ENCODE measurements around the gene SCUBE3.

SCUBE3 gene

GRCh38 chr6:35298625-35299140 lies 84.9 kb downstream of the SCUBE3 start:
- Histone ChIP-seq H3K4ac (ENCODE audit: low read length) (no peak overlapping the region), H3K4me2 (ENCODE audit: insufficient read depth, low read length, poor library complexity, severe bottlenecking) (no peak overlapping the region), H2AFZ (ENCODE audit: low read length) (no peak overlapping the region), H3K36me3 (replicated peaks in 1 of 2; ENCODE audit: control insufficient read depth in 2 of 2, insufficient read depth in 2 of 2, low read length in 2 of 2) (peaks cover 4 to 43% of the 10 kb centered on the region in 2 donors), H3K14ac (ENCODE audit: low read length) (no peak overlapping the region), H4K8ac (ENCODE audit: low read depth, low read length) (no peak overlapping the region), H2AK5ac (ENCODE audit: low read depth, low read length) (no peak overlapping the region), H3K9me3 (replicated peaks in 1 of 2; ENCODE audit: control insufficient read depth in 2 of 2, insufficient read depth in 1 of 2, low read depth in 1 of 2, low read length in 2 of 2) (no peaks in the 10 kb centered on the region), H3K27me3 (ENCODE audit: control insufficient read depth in 3 of 3, insufficient read depth in 3 of 3, low read depth in 1 of 3, low read length in 3 of 3) (no peaks in the 10 kb centered on the region), H2BK5ac (ENCODE audit: low read length) (no peak overlapping the region), H3K27ac (replicated peaks; ENCODE audit: low read length) (no peak overlapping the region), H3K79me1 (ENCODE audit: low read depth, low read length) (no peaks in the 10 kb centered on the region), H3K4me3 (ENCODE audit: low read length in 2 of 2) (no peak overlapping the region), H4K91ac (ENCODE audit: low read depth, low read length, poor library complexity) (no peak overlapping the region), H3K4me1 (ENCODE audit: control insufficient read depth in 2 of 2, insufficient read depth in 1 of 2, low read depth in 1 of 2, low read length in 2 of 2) (peaks cover 7 to 8% of the 10 kb centered on the region in 2 donors), H3K23ac (ENCODE audit: low read depth, low read length, poor library complexity) (no peak overlapping the region), H2BK120ac (ENCODE audit: low read depth, low read length) (no peak overlapping the region), H2BK15ac (ENCODE audit: low read length) (no peak overlapping the region), H3K18ac (ENCODE audit: low read length) (no peak overlapping the region), H2BK12ac (ENCODE audit: low read length) (no peak overlapping the region), H3K9ac (ENCODE audit: low read depth, low read length, poor library complexity) (no peak overlapping the region)
- DNase-seq (ENCODE audit: low spot score) = no peak
- WGBS, 2 donors (ENCODE audit: extremely low coverage in 2 of 2, insufficient read length in 2 of 2, insufficient replicate concordance in 1 of 2) = no CpG with 5 or more reads among the region's 6 CpGs

DNA sequence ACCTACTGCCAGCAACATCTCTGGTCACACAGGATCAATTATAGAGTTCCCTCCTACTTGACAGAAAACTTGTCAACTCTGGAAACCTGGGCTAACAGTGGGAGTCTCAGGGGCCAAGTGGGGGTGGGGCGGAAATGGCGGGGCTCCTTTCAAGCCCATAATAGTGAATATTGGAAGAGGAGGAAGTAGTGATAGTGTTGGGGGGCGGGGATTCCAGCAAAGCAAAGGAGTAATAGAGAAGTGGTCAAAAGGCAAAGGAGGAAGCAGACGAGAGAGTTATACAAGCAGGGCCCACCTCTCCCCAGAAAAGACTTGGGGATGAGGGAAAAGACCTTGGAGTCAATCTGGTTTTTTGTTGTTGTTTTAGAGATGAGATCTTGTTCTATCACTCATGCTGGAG lies 85.9 kb downstream of the SCUBE3 start:
- no peaks in the 10 kb centered on the region for H3K27me3 ChIP-seq (ENCODE audit: control insufficient read depth in 3 of 3, insufficient read depth in 3 of 3, low read depth in 1 of 3, low read length in 3 of 3)
- no peak overlapping the region for H4K8ac ChIP-seq (ENCODE audit: low read depth, low read length)
- DNase-seq (ENCODE audit: low spot score) = no peak
- no peak overlapping the region for H3K9ac ChIP-seq (ENCODE audit: low read depth, low read length, poor library complexity)
- peaks cover 2 to 33% of the 10 kb centered on the region in 2 donors for H3K36me3 ChIP-seq (replicated peaks in 1 of 2; ENCODE audit: control insufficient read depth in 2 of 2, insufficient read depth in 2 of 2, low read length in 2 of 2)
- H2AK5ac ChIP-seq (ENCODE audit: low read depth, low read length) = no peak overlapping the region
- H3K4me2 ChIP-seq (ENCODE audit: insufficient read depth, low read length, poor library complexity, severe bottlenecking) = no peak overlapping the region
- H4K91ac ChIP-seq (ENCODE audit: low read depth, low read length, poor library complexity) = no peak overlapping the region
- H2AFZ ChIP-seq (ENCODE audit: low read length) = no peak overlapping the region
- H3K14ac ChIP-seq (ENCODE audit: low read length) = no peak overlapping the region
- H2BK15ac ChIP-seq (ENCODE audit: low read length) = no peak overlapping the region
- no peaks in the 10 kb centered on the region for H3K79me1 ChIP-seq (ENCODE audit: low read depth, low read length)
- H3K23ac ChIP-seq (ENCODE audit: low read depth, low read length, poor library complexity) = no peak overlapping the region
- H3K18ac ChIP-seq (ENCODE audit: low read length) = no peak overlapping the region
- no CpG with 5 or more reads among the region's 4 CpGs for WGBS, 2 donors (ENCODE audit: extremely low coverage in 2 of 2, insufficient read length in 2 of 2, insufficient replicate concordance in 1 of 2)
- H2BK5ac ChIP-seq (ENCODE audit: low read length) = no peak overlapping the region
- no peak overlapping the region for H3K4me3 ChIP-seq (ENCODE audit: low read length in 2 of 2)
- no peak overlapping the region for H2BK12ac ChIP-seq (ENCODE audit: low read length)
- no peak overlapping the region for H3K27ac ChIP-seq (replicated peaks; ENCODE audit: low read length)
- H3K4ac ChIP-seq (ENCODE audit: low read length) = no peak overlapping the region
- H3K4me1 ChIP-seq (ENCODE audit: control insufficient read depth in 2 of 2, insufficient read depth in 1 of 2, low read depth in 1 of 2, low read length in 2 of 2) = peaks cover 7 to 8% of the 10 kb centered on the region in 2 donors
- H3K9me3 ChIP-seq (replicated peaks in 1 of 2; ENCODE audit: control insufficient read depth in 2 of 2, insufficient read depth in 1 of 2, low read depth in 1 of 2, low read length in 2 of 2) = no peaks in the 10 kb centered on the region
- no peak overlapping the region for H2BK120ac ChIP-seq (ENCODE audit: low read depth, low read length)

GRCh38 chr6:35300848-35301247 lies 87.1 kb downstream of the SCUBE3 start:
- H2AFZ ChIP-seq (ENCODE audit: low read length) = no peak overlapping the region
- H3K4me3 ChIP-seq (ENCODE audit: low read length in 2 of 2) = no peak overlapping the region
- H3K36me3 ChIP-seq (replicated peaks in 1 of 2; ENCODE audit: control insufficient read depth in 2 of 2, insufficient read depth in 2 of 2, low read length in 2 of 2) = peaks cover 0 to 22% of the 10 kb centered on the region in 2 donors
- H2BK15ac ChIP-seq (ENCODE audit: low read length) = no peak overlapping the region
- no peak overlapping the region for H4K91ac ChIP-seq (ENCODE audit: low read depth, low read length, poor library complexity)
- H3K9ac ChIP-seq (ENCODE audit: low read depth, low read length, poor library complexity) = no peak overlapping the region
- peaks cover 7 to 8% of the 10 kb centered on the region in 2 donors for H3K4me1 ChIP-seq (ENCODE audit: control insufficient read depth in 2 of 2, insufficient read depth in 1 of 2, low read depth in 1 of 2, low read length in 2 of 2)
- no peak overlapping the region for H3K4me2 ChIP-seq (ENCODE audit: insufficient read depth, low read length, poor library complexity, severe bottlenecking)
- H2BK5ac ChIP-seq (ENCODE audit: low read length) = no peak overlapping the region
- no peak overlapping the region for H3K27ac ChIP-seq (replicated peaks; ENCODE audit: low read length)
- H3K9me3 ChIP-seq (replicated peaks in 1 of 2; ENCODE audit: control insufficient read depth in 2 of 2, insufficient read depth in 1 of 2, low read depth in 1 of 2, low read length in 2 of 2) = no peaks in the 10 kb centered on the region
- peak overlapping the region; percentile 34 for H2BK120ac ChIP-seq (ENCODE audit: low read depth, low read length)
- H2AK5ac ChIP-seq (ENCODE audit: low read depth, low read length) = no peak overlapping the region
- no peak overlapping the region for H4K8ac ChIP-seq (ENCODE audit: low read depth, low read length)
- no peak overlapping the region for H3K18ac ChIP-seq (ENCODE audit: low read length)
- no peaks in the 10 kb centered on the region for H3K79me1 ChIP-seq (ENCODE audit: low read depth, low read length)
- H3K14ac ChIP-seq (ENCODE audit: low read length) = no peak overlapping the region
- H3K4ac ChIP-seq (ENCODE audit: low read length) = no peak overlapping the region
- no peaks in the 10 kb centered on the region for H3K27me3 ChIP-seq (ENCODE audit: control insufficient read depth in 3 of 3, insufficient read depth in 3 of 3, low read depth in 1 of 3, low read length in 3 of 3)
- no peak overlapping the region for H2BK12ac ChIP-seq (ENCODE audit: low read length)
- DNase-seq (ENCODE audit: low spot score) = no peak
- peak overlapping the region; percentile 48 for H3K23ac ChIP-seq (ENCODE audit: low read depth, low read length, poor library complexity)

Measured in neuronal stem cell (in vitro differentiated cells).